WERI-Rb-1 (cell line): ENCODE results near the gene ATP2A1.

Source experiments
- DNase-seq: peaks from one replicate; pipeline ENCODE4 v3.0.0-alpha.2; 2020
- H3K27ac ChIP-seq: fragments of 250-450 bp; sonication (Bioruptor Pico); 2 replicates; pipeline ENCODE4 v1.5.1; 2020; ENCODE audit warnings: mild to moderate bottlenecking, moderate library complexity
- H3K27me3 ChIP-seq: fragments of 250-450 bp; sonication (Bioruptor Pico); 2 replicates; pipeline ENCODE4 v1.5.1; 2021; ENCODE audit warnings: mild to moderate bottlenecking, low read depth, moderate library complexity; ENCODE audit not compliant: insufficient read depth, severe bottlenecking
- H3K36me3 ChIP-seq: fragments of 250-450 bp; sonication (Bioruptor Pico); 2 replicates; pipeline ENCODE4 v1.5.1; 2020; ENCODE audit warnings: mild to moderate bottlenecking, moderate library complexity
- H3K4me3 ChIP-seq: 2 replicates; pipeline ENCODE4 v1.5.1; 2011; ENCODE audit warnings: low read depth, mild to moderate bottlenecking, control low read depth, low read length
- H3K9me3 ChIP-seq: fragments of 250-450 bp; sonication (Bioruptor Pico); 2 replicates; pipeline ENCODE4 v1.5.1; 2021; ENCODE audit warnings: mild to moderate bottlenecking, moderate library complexity; ENCODE audit not compliant: severe bottlenecking
- CTCF ChIP-seq: IDR thresholded peaks from 2 replicates; pipeline ENCODE4 v1.5.1; 2011; ENCODE audit warnings: low read depth, mild to moderate bottlenecking, control low read depth, inconsistent platforms, low read length

Gene ATP2A1

GRCh38 chr16:28898942-28899341 lies 20.7 kb downstream of the ATP2A1 start:
- TF ChIP-seq CTCF = no peak
- no peak for DNase-seq
- H3K27me3 ChIP-seq = no peaks in the 10 kb centered on the region
- no peaks in the 10 kb centered on the region for H3K9me3 ChIP-seq
- H3K4me3 ChIP-seq = no peak overlapping the region
- H3K27ac ChIP-seq = no peak overlapping the region
- H3K36me3 ChIP-seq = peaks cover 49% of the 10 kb centered on the region

DNA sequence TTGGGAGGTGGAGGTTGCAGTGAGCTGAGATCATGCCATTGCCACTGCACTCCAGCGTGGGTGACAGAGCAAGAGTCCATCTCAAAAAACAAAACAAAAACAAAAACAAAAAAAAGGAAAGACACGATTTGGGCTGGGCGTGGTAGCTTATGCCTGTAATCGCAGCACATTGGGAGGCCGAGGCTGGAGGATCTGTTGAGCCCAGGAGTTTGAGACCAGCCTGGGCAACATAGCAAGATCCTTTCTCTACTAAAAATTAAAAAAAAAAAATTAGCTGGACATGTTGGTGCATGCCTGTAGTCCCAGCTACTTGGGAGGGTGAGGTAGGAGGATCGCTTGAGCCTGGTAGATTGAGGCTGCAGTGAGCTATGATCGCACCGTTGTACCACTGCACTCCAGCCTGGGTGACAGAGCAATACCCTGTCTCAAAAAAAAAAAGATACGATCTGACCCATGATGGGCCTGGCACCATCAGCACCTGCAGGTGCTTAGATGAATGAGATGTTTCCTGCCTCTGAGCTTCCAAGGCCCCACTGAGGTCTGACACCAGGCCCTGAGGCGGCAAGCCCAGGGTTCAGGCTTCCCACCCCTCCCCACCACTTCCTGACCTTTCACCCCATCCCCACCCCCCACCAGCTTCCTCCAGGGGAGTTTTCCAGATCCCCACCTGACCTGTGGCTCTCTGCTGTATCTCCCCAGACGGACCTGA lies 21.7 kb downstream of the ATP2A1 start:
- no peak overlapping the region for H3K27ac ChIP-seq
- no peak for TF ChIP-seq CTCF
- no peaks in the 10 kb centered on the region for H3K9me3 ChIP-seq
- H3K27me3 ChIP-seq = no peaks in the 10 kb centered on the region
- peaks cover 49% of the 10 kb centered on the region for H3K36me3 ChIP-seq
- H3K4me3 ChIP-seq = no peak overlapping the region
- DNase-seq = no peak

DNA sequence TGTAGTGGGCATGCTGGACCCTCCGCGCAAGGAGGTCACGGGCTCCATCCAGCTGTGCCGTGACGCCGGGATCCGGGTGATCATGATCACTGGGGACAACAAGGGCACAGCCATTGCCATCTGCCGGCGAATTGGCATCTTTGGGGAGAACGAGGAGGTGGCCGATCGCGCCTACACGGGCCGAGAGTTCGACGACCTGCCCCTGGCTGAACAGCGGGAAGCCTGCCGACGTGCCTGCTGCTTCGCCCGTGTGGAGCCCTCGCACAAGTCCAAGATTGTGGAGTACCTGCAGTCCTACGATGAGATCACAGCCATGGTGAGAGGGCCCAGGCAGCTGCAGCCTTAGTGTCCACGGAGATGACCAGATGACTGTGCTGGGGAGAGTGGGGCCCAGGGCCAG lies 22.3 kb downstream of the ATP2A1 start:
- no peak for DNase-seq
- Histone ChIP-seq H3K4me3 (no peak overlapping the region), H3K36me3 (peaks cover 53% of the 10 kb centered on the region), H3K27me3 (no peaks in the 10 kb centered on the region), H3K9me3 (no peaks in the 10 kb centered on the region), H3K27ac (no peak overlapping the region)
- TF ChIP-seq CTCF = no peak

- Histone ChIP-seq H3K27ac (no peak overlapping the region), H3K4me3 (no peak overlapping the region), H3K27me3 (no peaks in the 10 kb centered on the region), H3K9me3 (no peaks in the 10 kb centered on the region), H3K36me3 (peaks cover 56% of the 10 kb centered on the region)
- no peak for DNase-seq
- no peak for TF ChIP-seq CTCF
These were observed 23.6 kb downstream of the ATP2A1 start for GRCh38 chr16:28901862-28902261.

GRCh38 chr16:28902909-28903308 lies 24.6 kb downstream of the ATP2A1 start:
- Histone ChIP-seq H3K9me3 (no peaks in the 10 kb centered on the region), H3K27me3 (no peaks in the 10 kb centered on the region), H3K36me3 (peaks cover 57% of the 10 kb centered on the region), H3K27ac (no peak overlapping the region), H3K4me3 (no peak overlapping the region)
- no peak for DNase-seq
- TF ChIP-seq CTCF = no peak
